Mesodermal cell (in vitro differentiated cells): ENCODE measurements around the gene CREB3L2.

Experiments
- H3K27ac ChIP-seq: 2 replicates; pipeline ENCODE4 v1.7.0; 2013; ENCODE audit warnings: mild to moderate bottlenecking, low read depth, low read length, moderate library complexity; ENCODE audit not compliant: severe bottlenecking
- H3K36me3 ChIP-seq: 2 replicates; pipeline ENCODE4 v1.7.1; 2013; ENCODE audit warnings: mild to moderate bottlenecking, low read length, moderate library complexity; ENCODE audit not compliant: control insufficient read depth, insufficient read depth
- H3K4me1 ChIP-seq: one replicate; pipeline ENCODE4 v1.7.1; 2013; ENCODE audit warnings: mild to moderate bottlenecking, low read length; ENCODE audit not compliant: insufficient read depth, control insufficient read depth, poor library complexity, severe bottlenecking
- H3K4me3 ChIP-seq: 2 replicates; pipeline ENCODE4 v1.7.0; 2013; ENCODE audit warnings: low read length, control low read depth, mild to moderate bottlenecking; ENCODE audit not compliant: insufficient read depth, poor library complexity, severe bottlenecking; ENCODE audit errors: extremely low read depth
- H3K9me3 ChIP-seq: 2 replicates; pipeline ENCODE4 v1.7.1; 2013; ENCODE audit warnings: mild to moderate bottlenecking, low read length, moderate library complexity; ENCODE audit not compliant: control insufficient read depth
- WGBS, 2 experiments: methylation state at CpG; one replicate each; pipeline ENCODE4 v1.1.5; 2013; ENCODE audit warnings: missing lambda C conversion rate in 2 of 2; ENCODE audit not compliant: insufficient coverage in 2 of 2; 5-methylcytosine and 5-hydroxymethylcytosine counted together

CREB3L2 gene

GRCh38 chr7:137895301-137896221, 106.3 kb downstream of the CREB3L2 start:
- H3K4me3 ChIP-seq = no peak overlapping the region
- peaks cover 8% of the 10 kb centered on the region for H3K4me1 ChIP-seq
- H3K36me3 ChIP-seq = peaks cover 79% of the 10 kb centered on the region
- H3K9me3 ChIP-seq = no peaks in the 10 kb centered on the region
- no peak overlapping the region for H3K27ac ChIP-seq
- 93% methylated on average over 3 of the region's 8 CpGs; no CpG with 5 or more reads in 1 of the 2 experiments for WGBS, 2 experiments

- H3K4me3 ChIP-seq = no peak overlapping the region
- peaks cover 92% of the 10 kb centered on the region for H3K36me3 ChIP-seq
- no peaks in the 10 kb centered on the region for H3K4me1 ChIP-seq
- H3K9me3 ChIP-seq = no peaks in the 10 kb centered on the region
- H3K27ac ChIP-seq = no peak overlapping the region
Observed at GRCh38 chr7:137893143-137893742, 108.6 kb downstream of the CREB3L2 start.

GRCh38 chr7:137891016-137891655, 110.8 kb downstream of the CREB3L2 start:
- no peaks in the 10 kb centered on the region for H3K4me1 ChIP-seq
- no peaks in the 10 kb centered on the region for H3K9me3 ChIP-seq
- H3K27ac ChIP-seq = no peak overlapping the region
- peaks cover 92% of the 10 kb centered on the region for H3K36me3 ChIP-seq
- WGBS, 2 experiments = 96 to 100% methylated on average over 1 to 3 of the region's 4 CpGs
- no peak overlapping the region for H3K4me3 ChIP-seq

DNA sequence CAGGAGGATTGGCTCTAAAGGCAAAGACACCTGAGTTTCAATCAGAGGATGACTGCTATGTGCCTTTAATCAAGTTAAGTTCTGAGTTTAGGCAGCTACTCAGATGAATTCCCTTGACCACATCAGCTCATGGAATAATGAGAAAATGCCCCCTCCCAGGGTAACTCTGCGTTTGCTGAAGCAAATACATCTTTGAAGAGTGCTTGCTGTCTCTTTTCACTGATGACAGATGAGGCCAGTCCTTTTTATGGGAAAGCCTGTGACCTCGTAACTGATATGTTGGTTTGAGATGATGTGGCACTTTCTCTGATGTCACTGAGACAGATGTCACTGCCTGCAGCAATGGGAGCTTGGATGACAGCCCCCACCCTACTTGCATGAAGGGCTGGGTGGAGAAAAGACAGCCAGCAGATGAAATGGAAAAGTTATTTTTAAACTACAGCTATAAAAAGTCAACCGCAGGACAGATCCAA, 111.4 kb downstream of the CREB3L2 start:
- Histone ChIP-seq H3K4me3 (no peak overlapping the region), H3K36me3 (peaks cover 92% of the 10 kb centered on the region), H3K27ac (no peak overlapping the region), H3K4me1 (no peaks in the 10 kb centered on the region), H3K9me3 (no peaks in the 10 kb centered on the region)
- WGBS, 2 experiments = 85 to 88% methylated on average over 1 to 2 of the region's 3 CpGs

DNA sequence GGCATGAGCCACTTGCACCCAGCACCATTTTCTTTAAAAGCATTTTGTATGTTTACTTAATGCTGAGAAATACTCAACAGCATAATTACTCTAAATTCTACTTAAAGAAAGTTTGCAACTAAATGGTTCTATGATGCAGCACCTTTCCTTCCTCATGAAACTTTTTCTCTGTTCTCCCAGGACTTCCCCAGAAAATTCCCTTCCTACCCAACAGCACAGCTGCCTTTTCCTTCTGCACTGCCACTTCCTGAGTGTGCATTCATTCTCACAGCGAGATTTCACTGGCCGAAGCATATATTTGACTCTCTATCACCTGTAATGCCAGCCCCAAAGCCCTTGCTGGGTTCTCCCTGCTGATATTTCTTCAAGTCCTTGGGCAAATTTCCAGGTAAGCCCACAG, 113.6 kb downstream of the CREB3L2 start:
- 96 to 100% methylated on average over 2 of the region's 2 CpGs for WGBS, 2 experiments
- H3K4me3 ChIP-seq = no peak overlapping the region
- peaks cover under 1% of the 10 kb centered on the region for H3K4me1 ChIP-seq
- no peak overlapping the region for H3K27ac ChIP-seq
- peaks cover 92% of the 10 kb centered on the region for H3K36me3 ChIP-seq
- H3K9me3 ChIP-seq = no peaks in the 10 kb centered on the region

- Histone ChIP-seq H3K27ac (no peak overlapping the region), H3K9me3 (no peaks in the 10 kb centered on the region), H3K4me3 (no peak overlapping the region), H3K4me1 (peaks cover 8% of the 10 kb centered on the region), H3K36me3 (peaks cover 94% of the 10 kb centered on the region)
- WGBS, 2 experiments = 100% methylated on average over 1 of the region's 2 CpGs; no CpG with 5 or more reads in 1 of the 2 experiments
Observed at GRCh38 chr7:137886746-137887145, 115.1 kb downstream of the CREB3L2 start.

GRCh38 chr7:137886281-137886680, 115.6 kb downstream of the CREB3L2 start:
- 59 to 79% methylated on average over 3 of the region's 3 CpGs for WGBS, 2 experiments
- Histone ChIP-seq H3K36me3 (peaks cover 98% of the 10 kb centered on the region), H3K27ac (no peak overlapping the region)

DNA sequence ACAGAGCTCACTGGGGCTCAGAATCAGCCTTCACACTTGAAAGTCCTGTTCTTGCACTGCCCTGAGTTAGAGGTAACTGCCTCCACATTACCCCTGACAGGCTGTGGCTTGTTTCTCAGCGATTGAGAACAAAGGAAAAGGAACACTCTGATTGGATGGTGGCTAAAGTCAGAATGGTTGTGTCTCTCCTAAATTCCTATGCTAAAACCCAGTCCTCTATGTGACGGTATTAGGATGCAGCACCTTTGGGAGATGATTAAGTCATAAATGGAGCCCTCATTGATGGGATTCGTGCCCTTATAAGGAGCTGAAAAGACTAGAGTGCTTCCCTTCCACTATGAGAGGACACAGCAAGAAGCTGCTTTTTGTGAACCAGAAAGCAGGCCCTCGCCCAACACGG, 116.2 kb downstream of the CREB3L2 start:
- Histone ChIP-seq H3K4me3 (no peak overlapping the region), H3K36me3 (peaks cover 97% of the 10 kb centered on the region), H3K9me3 (no peaks in the 10 kb centered on the region), H3K4me1 (peaks cover 8% of the 10 kb centered on the region), H3K27ac (no peak overlapping the region)
- 94% methylated on average over 3 of the region's 5 CpGs; no CpG with 5 or more reads in 1 of the 2 experiments for WGBS, 2 experiments

More at GRCh38 chr7:137886281-137886680, 115.6 kb downstream of the CREB3L2 start:
- H3K4me1 ChIP-seq = peaks cover 8% of the 10 kb centered on the region
- H3K9me3 ChIP-seq = no peaks in the 10 kb centered on the region
- H3K4me3 ChIP-seq = no peak overlapping the region

DNA sequence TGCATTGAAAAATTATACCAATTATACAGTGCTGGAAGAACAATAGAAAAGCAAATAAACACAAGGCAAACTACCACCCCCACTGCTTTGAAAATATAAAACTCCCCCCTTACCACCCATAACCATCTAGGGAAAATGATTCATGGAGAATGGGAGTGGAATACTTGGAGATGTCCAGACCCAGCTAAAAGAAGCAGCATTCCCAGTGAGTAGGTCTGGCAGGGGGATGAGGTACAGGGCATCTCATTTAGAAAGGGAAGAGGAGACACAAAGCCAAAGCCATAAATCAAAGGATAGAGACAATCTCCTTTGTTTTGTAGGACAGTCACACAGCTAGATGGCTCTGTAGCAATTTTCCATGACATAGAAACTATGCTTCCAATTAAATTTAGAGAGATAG, 119.1 kb downstream of the CREB3L2 start:
- Histone ChIP-seq H3K9me3 (no peaks in the 10 kb centered on the region), H3K27ac (peak overlapping the region; percentile 38), H3K36me3 (peaks cover 99% of the 10 kb centered on the region)

DNA sequence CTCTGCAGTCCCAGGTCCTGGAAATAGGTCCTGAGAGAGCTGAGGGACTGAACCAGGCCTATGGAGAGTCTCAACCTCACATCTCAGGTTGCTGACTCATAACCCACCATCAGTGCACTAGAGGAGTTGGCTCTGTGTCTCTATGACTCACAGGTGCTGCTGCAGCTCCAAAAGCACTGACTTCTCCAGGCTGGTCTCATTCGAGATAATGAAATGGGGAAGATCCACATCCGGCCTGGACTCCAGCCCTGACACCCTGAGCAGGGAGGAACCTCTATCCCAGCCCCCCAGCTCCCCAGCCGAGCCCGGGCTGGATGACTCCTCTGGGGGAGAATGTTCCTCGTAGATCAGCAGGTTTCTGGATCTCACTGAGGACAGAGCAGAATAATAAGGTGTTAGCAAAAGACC, 119.6 kb downstream of the CREB3L2 start:
- 73 to 80% methylated on average over 1 to 2 of the region's 5 CpGs for WGBS, 2 experiments
- Histone ChIP-seq H3K9me3 (no peaks in the 10 kb centered on the region), H3K27ac (peak overlapping the region; percentile 38), H3K36me3 (peaks cover 99% of the 10 kb centered on the region), H3K4me3 (no peak overlapping the region), H3K4me1 (peaks cover 21% of the 10 kb centered on the region)

More for the DNA sequence above, 119.1 kb downstream of the CREB3L2 start:
- Histone ChIP-seq H3K4me1 (peaks cover 21% of the 10 kb centered on the region), H3K4me3 (no peak overlapping the region)
